ENCODE data around the gene ACAP1.

DNA sequence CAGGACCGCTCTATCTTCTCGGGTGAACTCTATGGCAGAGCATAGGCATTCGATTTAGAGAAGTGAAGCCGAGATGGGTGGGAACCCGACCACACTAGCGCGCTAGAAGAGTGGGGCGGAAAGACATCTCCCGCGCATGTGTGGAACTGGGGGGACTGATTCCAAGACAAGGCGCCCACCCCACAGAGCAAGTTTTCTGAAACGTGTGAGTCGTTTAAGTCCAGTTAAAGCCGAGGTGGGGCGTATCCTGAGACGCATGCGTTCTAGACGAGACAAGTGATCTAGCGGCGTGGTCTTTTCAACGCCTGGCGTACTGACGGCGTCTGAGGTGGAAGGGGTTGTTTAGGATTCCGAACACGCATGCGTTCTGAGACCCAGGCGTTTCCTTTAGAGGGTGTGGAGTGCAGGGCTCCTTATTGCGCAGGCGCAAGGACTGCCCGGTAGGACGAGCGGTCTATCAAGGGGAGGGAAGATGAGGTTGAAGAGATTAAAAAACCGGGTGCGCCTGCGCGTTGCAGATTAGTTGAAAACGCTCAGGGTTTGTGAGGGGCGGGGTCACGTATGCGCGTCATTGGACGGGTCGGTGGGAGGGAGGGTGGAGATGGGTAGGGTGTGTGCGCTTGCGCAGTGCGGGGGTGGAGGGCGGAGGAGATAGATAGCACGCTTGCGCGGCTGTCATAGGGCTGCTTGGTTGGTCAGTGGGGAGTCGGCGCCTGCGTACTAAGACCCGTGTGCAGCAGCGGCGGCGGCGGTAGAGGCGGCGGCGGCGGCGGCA is 29.2 kb upstream of the ACAP1 start, which contains the start of gene EIF5A:
- TF ChIP-seq POLR2AphosphoS5 (IDR thresholded peaks at IDR 0.05; ENCODE audit: borderline replicate concordance, low read depth, low read length) (peak; percentile 82), EZH2 (IDR thresholded peaks at IDR 0.05) (no peak), FOXP2 (optimal IDR thresholded peaks at IDR 0.05; ENCODE audit: control extremely low read depth, extremely low read length, insufficient read depth) (peak; percentile 50)

All from SK-N-MC (cell line).